ENCODE data around the gene SKI. TPM values are rescaled to one million over a fixed set of nuclear protein-coding genes. Genes with fewer than 3 reads are reported as not detected.
A peak's percentile ranks its signal among the peaks of the same experiment; 100 is the strongest.

The SKI gene
- total and polyA plus RNA-seq, 2 experiments from 2014 or later, result 5.1 to 21.9 TPM

- no peak for DNase-seq (ENCODE audit: low spot score)
- no peak for TF ChIP-seq EZH2phosphoT487 (IDR thresholded peaks at IDR 0.05; ENCODE audit: low read depth, severe bottlenecking, unreplicated experiment)
- no peak for TF ChIP-seq EZH2 (IDR thresholded peaks at IDR 0.05; ENCODE audit: borderline replicate concordance)
- no peak for TF ChIP-seq CTCF (IDR thresholded peaks at IDR 0.05; ENCODE audit: poor library complexity)
- Histone ChIP-seq H3K4me3 (peak overlapping the region; percentile 71), H3K9me3 (ENCODE audit: low read depth) (no peaks in the 10 kb centered on the region), H3K4me1 (ENCODE audit: insufficient read depth) (peaks cover 69% of the 10 kb centered on the region), H3K27ac (peak overlapping the region; percentile 87), H3K27me3 (no peaks in the 10 kb centered on the region), H4K20me1 (ENCODE audit: insufficient read depth, poor library complexity, severe bottlenecking) (peaks cover 73% of the 10 kb centered on the region), H3K9me2 (replicated peaks; ENCODE audit: insufficient read depth) (no peaks in the 10 kb centered on the region), H3K79me2 (peaks cover 82% of the 10 kb centered on the region), H3K4me2 (peak overlapping the region; percentile 100), H2AFZ (no peak overlapping the region), H3K36me3 (replicated peaks; ENCODE audit: insufficient read depth, low read depth) (no peaks in the 10 kb centered on the region)
- WGBS (ENCODE audit: low lambda C conversion rate, missing lambda C conversion rate), result 23% methylated on average over 30 of the region's 30 CpGs
These were observed 2.8 kb downstream of the SKI start for GRCh38 chr1:2230781-2231531.

GRCh38 chr1:2231532-2232254 lies 3.6 kb downstream of the SKI start:
- no peaks in the 10 kb centered on the region for H3K27me3 ChIP-seq
- H3K9me2 ChIP-seq (replicated peaks; ENCODE audit: insufficient read depth), result no peaks in the 10 kb centered on the region
- TF ChIP-seq CTCF (IDR thresholded peaks at IDR 0.05; ENCODE audit: poor library complexity), result no peak
- no peak for TF ChIP-seq EZH2phosphoT487 (IDR thresholded peaks at IDR 0.05; ENCODE audit: low read depth, severe bottlenecking, unreplicated experiment)
- TF ChIP-seq EZH2 (IDR thresholded peaks at IDR 0.05; ENCODE audit: borderline replicate concordance), result no peak
- no peak overlapping the region for H2AFZ ChIP-seq
- H3K27ac ChIP-seq, result peak overlapping the region; percentile 87
- DNase-seq (ENCODE audit: low spot score), result peak; percentile 72
- peaks cover 81% of the 10 kb centered on the region for H4K20me1 ChIP-seq (ENCODE audit: insufficient read depth, poor library complexity, severe bottlenecking)
- peaks cover 64% of the 10 kb centered on the region for H3K4me1 ChIP-seq (ENCODE audit: insufficient read depth)
- 46% methylated on average over 26 of the region's 26 CpGs for WGBS (ENCODE audit: low lambda C conversion rate, missing lambda C conversion rate)
- no peaks in the 10 kb centered on the region for H3K9me3 ChIP-seq (ENCODE audit: low read depth)
- H3K36me3 ChIP-seq (replicated peaks; ENCODE audit: insufficient read depth, low read depth), result no peaks in the 10 kb centered on the region
- H3K4me3 ChIP-seq, result peak overlapping the region; percentile 71
- peaks cover 84% of the 10 kb centered on the region for H3K79me2 ChIP-seq
- H3K4me2 ChIP-seq, result peak overlapping the region; percentile 100

GRCh38 chr1:2232255-2232915 lies 4.3 kb downstream of the SKI start:
- Histone ChIP-seq H3K79me2 (peaks cover 88% of the 10 kb centered on the region), H3K9me3 (ENCODE audit: low read depth) (no peaks in the 10 kb centered on the region), H2AFZ (no peak overlapping the region), H3K36me3 (replicated peaks; ENCODE audit: insufficient read depth, low read depth) (no peaks in the 10 kb centered on the region), H3K27me3 (no peaks in the 10 kb centered on the region), H3K9me2 (replicated peaks; ENCODE audit: insufficient read depth) (no peaks in the 10 kb centered on the region), H3K27ac (peak overlapping the region; percentile 87), H3K4me1 (ENCODE audit: insufficient read depth) (peaks cover 62% of the 10 kb centered on the region), H3K4me2 (peak overlapping the region; percentile 100), H4K20me1 (ENCODE audit: insufficient read depth, poor library complexity, severe bottlenecking) (peaks cover 88% of the 10 kb centered on the region), H3K4me3 (no peak overlapping the region)
- DNase-seq (ENCODE audit: low spot score), result no peak
- WGBS (ENCODE audit: low lambda C conversion rate, missing lambda C conversion rate), result 76% methylated on average over 16 of the region's 17 CpGs
- no peak for TF ChIP-seq CTCF (IDR thresholded peaks at IDR 0.05; ENCODE audit: poor library complexity)
- no peak for TF ChIP-seq EZH2phosphoT487 (IDR thresholded peaks at IDR 0.05; ENCODE audit: low read depth, severe bottlenecking, unreplicated experiment)
- TF ChIP-seq EZH2 (IDR thresholded peaks at IDR 0.05; ENCODE audit: borderline replicate concordance), result no peak
